H1 (cell line): Measurements from ENCODE around the gene SUGT1. TPM values are rescaled to one million over a fixed set of nuclear protein-coding genes. Genes with fewer than 3 reads are reported as not detected.
"Not testable (repeated sequence)": the region's sequence is repeated elsewhere in the genome, so short reads cannot be mapped to it uniquely, and the experiment has no call there.

ENCODE experiments used
- CTCF ChIA-PET: fragments of 300-600 bp; sonication (Branson Sonifier 250); formaldehyde crosslinking; loops from one replicate; lab custom pipeline; 2021; ENCODE audit not compliant: partially characterized antibody; lab: Charles Lee
- POLR2A ChIA-PET: fragments of 300-600 bp; sonication (Branson Sonifier 250); formaldehyde crosslinking; loops from one replicate; lab custom pipeline; 2021; ENCODE audit warnings: inconsistent platforms; ENCODE audit not compliant: partially characterized antibody; lab: Charles Lee
- DNase-seq, 2 experiments: peaks; one replicate each; pipeline versions ENCODE4 v3.0.0 to v3.0.0-alpha.2; 2010 to 2022; ENCODE audit warnings: low spot score in 2 of 2, low read depth in 1 of 2, mixed read lengths in 1 of 2
- FAIRE-seq: peaks from 2 replicates; lab custom pipeline; 2011; peaks lifted over from hg19 to GRCh38; lab: Jason Lieb, UNC
- H2AFZ ChIP-seq: 2 replicates; pipeline ENCODE4 v1.8.1; 2012; ENCODE audit warnings: low read length, inconsistent platforms
- H2AK5ac ChIP-seq: 2 replicates; pipeline ENCODE4 v1.6.1; 2013; ENCODE audit warnings: low read depth, low read length
- H2BK120ac ChIP-seq: replicated peaks from 2 replicates; pipeline ENCODE3; 2013; ENCODE audit warnings: low read depth, low read length, inconsistent platforms
- H2BK12ac ChIP-seq: 2 replicates; pipeline ENCODE4 v1.6.1; 2013; ENCODE audit warnings: low read depth, low read length
- H2BK15ac ChIP-seq: 2 replicates; pipeline ENCODE4 v1.6.1; 2013; ENCODE audit warnings: low read length
- H2BK20ac ChIP-seq: 2 replicates; pipeline ENCODE4 v1.6.1; 2013; ENCODE audit warnings: low read length
- H2BK5ac ChIP-seq: 2 replicates; pipeline ENCODE4 v1.6.1; 2013; ENCODE audit warnings: low read depth, low read length
- H3K14ac ChIP-seq: 2 replicates; pipeline ENCODE4 v1.6.1; 2013; ENCODE audit warnings: inconsistent platforms; ENCODE audit not compliant: insufficient read length
- H3K18ac ChIP-seq: 2 replicates; pipeline ENCODE4 v1.6.1; 2013; ENCODE audit warnings: low read length; ENCODE audit errors: extremely low read depth
- H3K23ac ChIP-seq: 2 replicates; pipeline ENCODE4 v1.6.1; 2013; ENCODE audit warnings: inconsistent platforms; ENCODE audit not compliant: insufficient read length
- H3K23me2 ChIP-seq: 2 replicates; pipeline ENCODE4 v1.6.1; 2013; ENCODE audit warnings: low read depth, low read length
- H3K27ac ChIP-seq: 2 replicates; pipeline ENCODE4 v1.6.1; 2011; ENCODE audit warnings: low read depth, low read length, inconsistent platforms
- H3K27me3 ChIP-seq, 4 experiments: replicated peaks in 1 of 4; 1 replicate in 1 of 4; 2 replicates in 3 of 4; pipeline versions ENCODE4 v1.6.1 to v1.8.1; 2011 to 2013; ENCODE audit warnings: low read length in 3 of 4, mild to moderate bottlenecking in 3 of 4, inconsistent platforms in 2 of 4, mixed read lengths in 2 of 4, moderate library complexity in 1 of 4; ENCODE audit not compliant: control insufficient read depth in 3 of 4, insufficient read depth in 3 of 4; ENCODE audit errors: extremely low read depth in 1 of 4
- H3K36me3 ChIP-seq, 4 experiments: 2 replicates each; pipeline versions ENCODE4 v1.6.1 to v1.8.1; 2011 to 2013; ENCODE audit warnings: mild to moderate bottlenecking in 4 of 4, low read length in 3 of 4, moderate library complexity in 2 of 4, control low read depth in 1 of 4, inconsistent platforms in 1 of 4; ENCODE audit not compliant: insufficient read depth in 4 of 4, control insufficient read depth in 2 of 4
- H3K4ac ChIP-seq: replicated peaks from 2 replicates; pipeline ENCODE3; 2013; ENCODE audit warnings: low read length, low read depth, mixed read lengths, inconsistent platforms; ENCODE audit not compliant: insufficient read length
- H3K4me1 ChIP-seq, 4 experiments: replicated peaks in 1 of 4; 1 replicate in 1 of 4; 2 replicates in 3 of 4; pipeline versions ENCODE4 v1.6.1 to v1.8.1; 2011 to 2013; ENCODE audit warnings: low read length in 3 of 4, inconsistent platforms in 2 of 4, mixed read lengths in 1 of 4; ENCODE audit not compliant: insufficient read depth in 4 of 4, control insufficient read depth in 3 of 4
- H3K4me2 ChIP-seq, 2 experiments: 2 replicates each; pipeline versions ENCODE4 v1.6.1 to v1.8.1; 2011 to 2013; ENCODE audit warnings: low read depth in 2 of 2, low read length in 2 of 2, control low read depth in 1 of 2, inconsistent platforms in 1 of 2, mild to moderate bottlenecking in 1 of 2; ENCODE audit not compliant: insufficient read depth in 1 of 2
- H3K4me3 ChIP-seq, 4 experiments: fragments of 200-600, 300-600 bp in 1 of 4; sonication (generic), shearing (Covaris generic), sonication (Bioruptor Twin) in 1 of 4; 2 replicates each; pipeline versions ENCODE4 v1.5.1 to v1.8.1; 2011 to 2016; ENCODE audit warnings: low read length in 4 of 4, low read depth in 3 of 4, control low read depth in 2 of 4, inconsistent platforms in 2 of 4, mild to moderate bottlenecking in 2 of 4, mixed read lengths in 1 of 4, moderate library complexity in 1 of 4; ENCODE audit not compliant: insufficient read depth in 2 of 4; ENCODE audit errors: extremely low read depth in 1 of 4
- H3K56ac ChIP-seq: replicated peaks from 2 replicates; pipeline ENCODE3; 2013; ENCODE audit warnings: low read depth, mild to moderate bottlenecking, mixed read lengths, low read length, inconsistent platforms; ENCODE audit not compliant: insufficient read length
- H3K79me1 ChIP-seq: 2 replicates; pipeline ENCODE4 v1.6.1; 2013; ENCODE audit warnings: low read depth, low read length, control low read depth
- H3K79me2 ChIP-seq, 2 experiments: 2 replicates each; pipeline versions ENCODE4 v1.6.1 to v1.8.1; 2012 to 2013; ENCODE audit warnings: low read length in 2 of 2, mild to moderate bottlenecking in 2 of 2, inconsistent platforms in 1 of 2; ENCODE audit not compliant: insufficient read depth in 2 of 2, control insufficient read depth in 1 of 2
- H3K9ac ChIP-seq, 4 experiments: replicated peaks in 1 of 4; 1 replicate in 1 of 4; 2 replicates in 3 of 4; pipeline versions ENCODE4 v1.6.1 to v1.8.1; 2011 to 2013; ENCODE audit warnings: low read depth in 3 of 4, low read length in 3 of 4, control low read depth in 2 of 4, mild to moderate bottlenecking in 2 of 4, moderate library complexity in 2 of 4, inconsistent platforms in 1 of 4; ENCODE audit errors: extremely low read depth in 1 of 4
- H3K9me3 ChIP-seq, 2 experiments: 2 replicates each; pipeline versions ENCODE4 v1.6.1 to v1.8.1; 2012 to 2013; ENCODE audit warnings: mild to moderate bottlenecking in 2 of 2, moderate library complexity in 2 of 2, control low read depth in 1 of 2, inconsistent platforms in 1 of 2, low read depth in 1 of 2, low read length in 1 of 2, mixed read lengths in 1 of 2; ENCODE audit not compliant: insufficient read depth in 2 of 2
- H4K20me1 ChIP-seq, 2 experiments: replicated peaks in 1 of 2; 2 replicates each; pipeline versions ENCODE3 to v1.8.1; 2011 to 2013; ENCODE audit warnings: inconsistent platforms in 2 of 2, low read length in 2 of 2, mild to moderate bottlenecking in 1 of 2; ENCODE audit not compliant: insufficient read depth in 2 of 2, control insufficient read depth in 1 of 2
- H4K5ac ChIP-seq: 2 replicates; pipeline ENCODE4 v1.6.1; 2013; ENCODE audit warnings: low read length, low read depth, mixed read lengths, inconsistent platforms; ENCODE audit not compliant: insufficient read length
- H4K8ac ChIP-seq: 2 replicates; pipeline ENCODE4 v1.8.0; 2013; ENCODE audit warnings: mild to moderate bottlenecking, moderate library complexity, low read length, inconsistent platforms; ENCODE audit not compliant: insufficient read depth; ENCODE audit errors: extremely low read depth
- H4K91ac ChIP-seq: replicated peaks from 2 replicates; pipeline ENCODE3; 2013; ENCODE audit warnings: low read length, mixed read lengths, inconsistent platforms; ENCODE audit not compliant: insufficient read length
- CHD2 ChIP-seq: IDR thresholded peaks from 2 replicates; pipeline ENCODE4 v1.6.1; 2012; ENCODE audit warnings: low read length, improper control_type of control experiment
- GTF2F1 ChIP-seq: IDR thresholded peaks from 2 replicates; pipeline ENCODE4 v1.6.1; 2012; ENCODE audit warnings: low read depth, low read length, improper control_type of control experiment, borderline replicate concordance
- POLR2A ChIP-seq, 2 experiments: IDR thresholded peaks; 1 replicate in 1 of 2; 2 replicates in 1 of 2; pipeline ENCODE4 v1.6.1; 2011; ENCODE audit warnings: low read depth in 2 of 2, low read length in 2 of 2, mild to moderate bottlenecking in 2 of 2; ENCODE audit errors: control extremely low read depth in 1 of 2
- POLR2AphosphoS5 ChIP-seq: IDR thresholded peaks from 2 replicates; pipeline ENCODE4 v1.6.1; 2011; ENCODE audit warnings: low read depth, low read length
- RBBP5 ChIP-seq: IDR thresholded peaks from 2 replicates; pipeline ENCODE4 v1.7.1; 2012; ENCODE audit warnings: low read depth, mild to moderate bottlenecking, inconsistent platforms, low read length, moderate library complexity, borderline replicate concordance
- RXRA ChIP-seq: IDR thresholded peaks from 2 replicates; pipeline ENCODE4 v1.6.1; 2011; ENCODE audit warnings: low read depth, mild to moderate bottlenecking, low read length, moderate library complexity; ENCODE audit not compliant: insufficient read depth
- SAP30 ChIP-seq: fragments of 300-600 bp; sonication (generic); IDR thresholded peaks from 2 replicates; pipeline ENCODE4 v1.7.1; 2012; ENCODE audit warnings: low read length, moderate library complexity, mild to moderate bottlenecking, inconsistent platforms; ENCODE audit not compliant: insufficient read depth, insufficient replicate concordance
- SUZ12 ChIP-seq: fragments of 200-600 bp; sonication (generic); IDR thresholded peaks from 2 replicates; pipeline ENCODE4 v1.6.1; 2012; ENCODE audit warnings: mild to moderate bottlenecking, inconsistent platforms, low read length, moderate library complexity, mixed read lengths
- TAF1 ChIP-seq: IDR thresholded peaks from 2 replicates; pipeline ENCODE4 v1.6.1; 2011; ENCODE audit warnings: mild to moderate bottlenecking, low read depth, low read length
- WGBS, 2 experiments: shearing (Covaris generic) in 1 of 2; methylation state at CpG; one replicate each; pipeline versions ENCODE4 v1.1.6 to v1.1.7; 2013 to 2015; ENCODE audit warnings: low lambda C conversion rate in 2 of 2, mixed read lengths in 2 of 2, inconsistent platforms in 1 of 2, low coverage in 1 of 2, missing lambda C conversion rate in 1 of 2; ENCODE audit not compliant: insufficient replicate concordance in 2 of 2, insufficient coverage in 1 of 2, insufficient read length in 1 of 2; ENCODE audit errors: extremely low coverage in 1 of 2, missing lambda C conversion rate in 1 of 2; 5-methylcytosine and 5-hydroxymethylcytosine counted together
- polyA plus RNA-seq, 7 experiments: library from polyadenylated mRNA; depleted of rRNA in 3 of 7; stranded (reverse) in 5 of 7; unstranded in 2 of 7; fragments of >200 nt in 5 of 7; fragments of 200-250 nt in 2 of 7; gene quantifications; 1 replicate in 5 of 7; 2 replicates in 1 of 7; 4 replicates in 1 of 7; pipeline versions ENCODE4 v1.2.1 to v1.2.3, GENCODE V29; 2011 to 2013; ENCODE audit warnings: missing spikeins in 2 of 7, mixed read lengths in 2 of 7
- total RNA-seq: library from RNA; stranded (reverse); fragmentation: NEBNext Ultra II Directional; extraction: Animal tissue kit (Norgen Biotek cat#: 25700); gene quantifications from 2 replicates; pipeline ENCODE4 v1.2.1, GENCODE V29; 2021
- TF ChIP-seq, protein P1 (sequence below): IDR thresholded peaks from 2 replicates; pipeline ENCODE4 v1.6.1; 2012; ENCODE audit warnings: low read length, inconsistent platforms

Gene SUGT1
- total and polyA plus RNA-seq, 2 of the 8 experiments (the other 6 are each of a cell fraction or from before 2014, with no cell fraction given) = 21.0 to 99.4 TPM

DNA sequence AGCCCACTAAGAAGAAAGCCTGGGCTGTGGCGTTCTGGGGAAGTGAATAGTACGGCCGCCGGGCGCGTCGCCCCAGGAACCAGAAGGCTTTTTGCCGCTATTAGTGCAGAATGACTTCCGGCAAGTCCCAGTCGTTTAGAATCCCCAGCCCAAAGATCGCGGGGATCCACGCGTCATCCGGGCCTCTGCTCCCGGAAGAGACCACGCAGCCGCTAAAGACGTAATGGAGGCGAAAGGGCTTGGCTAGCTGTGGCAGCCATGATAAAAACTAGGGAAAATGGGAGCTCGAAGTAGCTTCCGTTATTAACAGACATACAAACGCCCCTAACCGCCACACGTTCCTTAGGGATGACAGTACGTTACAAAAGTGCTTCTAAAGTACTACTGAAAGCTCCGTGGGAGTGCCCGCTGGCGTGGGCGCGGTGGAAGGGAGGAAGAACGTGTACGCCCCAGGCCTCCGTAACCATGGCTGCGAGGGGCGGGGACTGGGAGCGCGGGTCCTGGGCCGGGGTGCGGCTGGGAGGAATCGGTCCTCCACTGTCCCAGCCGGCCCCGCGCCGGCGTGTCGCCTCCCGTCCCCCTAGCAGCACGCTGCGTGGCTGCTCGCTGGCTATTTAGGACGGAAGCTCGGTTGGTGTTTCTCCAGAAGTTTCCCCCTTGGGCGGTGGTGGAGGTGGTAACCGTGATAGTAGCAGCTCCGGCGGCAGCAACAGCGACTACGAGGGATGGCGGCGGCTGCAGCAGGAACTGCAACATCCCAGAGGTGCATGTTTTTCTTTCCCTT is at the start of gene SUGT1 (continued):
- peak; percentile 39; the same call in 1 of the 2 replicates for TF ChIP-seq GTF2F1
- TF ChIP-seq SAP30 = peak; percentile 40
- TF ChIP-seq RXRA = no peak
- peak; percentile 85 to 95 for TF ChIP-seq POLR2A (IDR thresholded peaks at IDR 0.05; ENCODE audit: control extremely low read depth in 1 of 2, low read depth in 2 of 2, low read length in 2 of 2)
- TF ChIP-seq RBBP5 = peak; percentile 78; the same call in 1 of the 2 replicates
- TF ChIP-seq SUZ12 = 0 out of 2 replicates have a peak, but pooled peaks have one; percentile 34
- TF ChIP-seq POLR2AphosphoS5 = peak; percentile 86
- TF ChIP-seq CHD2 = peak; percentile 91
- TF ChIP-seq, protein P1, sequence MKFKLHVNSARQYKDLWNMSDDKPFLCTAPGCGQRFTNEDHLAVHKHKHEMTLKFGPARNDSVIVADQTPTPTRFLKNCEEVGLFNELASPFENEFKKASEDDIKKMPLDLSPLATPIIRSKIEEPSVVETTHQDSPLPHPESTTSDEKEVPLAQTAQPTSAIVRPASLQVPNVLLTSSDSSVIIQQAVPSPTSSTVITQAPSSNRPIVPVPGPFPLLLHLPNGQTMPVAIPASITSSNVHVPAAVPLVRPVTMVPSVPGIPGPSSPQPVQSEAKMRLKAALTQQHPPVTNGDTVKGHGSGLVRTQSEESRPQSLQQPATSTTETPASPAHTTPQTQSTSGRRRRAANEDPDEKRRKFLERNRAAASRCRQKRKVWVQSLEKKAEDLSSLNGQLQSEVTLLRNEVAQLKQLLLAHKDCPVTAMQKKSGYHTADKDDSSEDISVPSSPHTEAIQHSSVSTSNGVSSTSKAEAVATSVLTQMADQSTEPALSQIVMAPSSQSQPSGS = peak; percentile 93
- TF ChIP-seq TAF1 = peak; percentile 88

DNA sequence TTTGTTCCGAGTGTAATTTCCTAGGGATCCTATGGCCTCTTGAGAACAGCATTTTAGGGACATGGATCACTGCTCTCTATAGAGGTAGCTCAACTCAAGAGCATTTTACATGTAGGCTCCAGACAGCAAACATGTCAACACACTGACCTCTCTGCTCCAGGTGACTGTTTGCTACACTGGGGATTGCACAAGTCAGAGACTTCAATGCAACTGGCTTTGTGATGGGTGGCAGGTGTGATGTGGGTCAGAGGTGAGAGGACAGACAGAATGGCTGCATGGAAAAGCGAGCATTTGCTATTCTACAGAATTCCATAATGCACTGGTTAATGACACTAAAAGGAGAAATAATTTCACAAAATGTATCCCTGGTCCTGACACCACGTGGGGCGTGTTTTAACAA is 49.3 kb upstream of the SUGT1 start:
- WGBS, 2 experiments = 88% methylated on average over 3 of the region's 4 CpGs; no CpG with 5 or more reads in 1 of the 2 experiments
- not testable (repeated sequence) for H2BK5ac ChIP-seq, DNase-seq

More for the DNA sequence above, 49.3 kb upstream of the SUGT1 start:
- H3K4me1 ChIP-seq, H3K23ac ChIP-seq, H2BK20ac ChIP-seq, POLR2A ChIA-PET, H3K9ac ChIP-seq, H3K4me3 ChIP-seq, H3K14ac ChIP-seq, H3K27ac ChIP-seq, H3K56ac ChIP-seq, H3K36me3 ChIP-seq, H4K8ac ChIP-seq, H3K79me2 ChIP-seq, H3K4me2 ChIP-seq, H2AFZ ChIP-seq, H4K5ac ChIP-seq, H2BK12ac ChIP-seq, H2BK120ac ChIP-seq, H2AK5ac ChIP-seq, H2BK15ac ChIP-seq, FAIRE-seq, H4K20me1 ChIP-seq, H3K4ac ChIP-seq, H4K91ac ChIP-seq, H3K18ac ChIP-seq, H3K79me1 ChIP-seq, H3K9me3 ChIP-seq, H3K23me2 ChIP-seq: not testable (repeated sequence)
- peaks cover 0 to 18% (median 6%) of the 10 kb centered on the region in 4 experiments; a peak in 4 of 7 replicates for H3K27me3 ChIP-seq
- CTCF ChIA-PET = interaction anchor here (0.7 to 1.1 kb wide), 2 partner anchors 206 to 603 kb away, joined by 3 to 4 read pairs; no protein-coding TSS in a partner anchor
